ENCODE results near the gene PPM1J.

Gene PPM1J

GRCh38 chr1:112666946-112667345 lies 48.2 kb downstream of the PPM1J start:
- TF ChIP-seq TOX (CRISPR knock-in tag; IDR thresholded peaks at IDR 0.05; ENCODE audit: borderline replicate concordance) (no peak), TSHZ2 (CRISPR knock-in tag; IDR thresholded peaks at IDR 0.05) (no peak), CSDC2 (CRISPR knock-in tag; IDR thresholded peaks at IDR 0.05) (no peak), ZNF8 (CRISPR knock-in tag; IDR thresholded peaks at IDR 0.05) (no peak), ESRRG (CRISPR knock-in tag; IDR thresholded peaks at IDR 0.05) (no peak), BACH2 (CRISPR knock-in tag; IDR thresholded peaks at IDR 0.05; ENCODE audit: borderline replicate concordance) (no peak), POU6F1 (CRISPR knock-in tag; IDR thresholded peaks at IDR 0.05; ENCODE audit: borderline replicate concordance, low read depth) (no peak), ZNF565 (CRISPR knock-in tag; conservative IDR thresholded peaks at IDR 0.05; ENCODE audit: low read depth) (no peak), ZFP30 (CRISPR knock-in tag; IDR thresholded peaks at IDR 0.05) (no peak), OSR1 (CRISPR knock-in tag; IDR thresholded peaks at IDR 0.05) (no peak), ISL1 (CRISPR knock-in tag; IDR thresholded peaks at IDR 0.05) (no peak)
- TF ChIP-seq, protein P1, sequence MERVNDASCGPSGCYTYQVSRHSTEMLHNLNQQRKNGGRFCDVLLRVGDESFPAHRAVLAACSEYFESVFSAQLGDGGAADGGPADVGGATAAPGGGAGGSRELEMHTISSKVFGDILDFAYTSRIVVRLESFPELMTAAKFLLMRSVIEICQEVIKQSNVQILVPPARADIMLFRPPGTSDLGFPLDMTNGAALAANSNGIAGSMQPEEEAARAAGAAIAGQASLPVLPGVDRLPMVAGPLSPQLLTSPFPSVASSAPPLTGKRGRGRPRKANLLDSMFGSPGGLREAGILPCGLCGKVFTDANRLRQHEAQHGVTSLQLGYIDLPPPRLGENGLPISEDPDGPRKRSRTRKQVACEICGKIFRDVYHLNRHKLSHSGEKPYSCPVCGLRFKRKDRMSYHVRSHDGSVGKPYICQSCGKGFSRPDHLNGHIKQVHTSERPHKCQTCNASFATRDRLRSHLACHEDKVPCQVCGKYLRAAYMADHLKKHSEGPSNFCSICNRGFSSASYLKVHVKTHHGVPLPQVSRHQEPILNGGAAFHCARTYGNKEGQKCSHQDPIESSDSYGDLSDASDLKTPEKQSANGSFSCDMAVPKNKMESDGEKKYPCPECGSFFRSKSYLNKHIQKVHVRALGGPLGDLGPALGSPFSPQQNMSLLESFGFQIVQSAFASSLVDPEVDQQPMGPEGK (CRISPR knock-in tag; IDR thresholded peaks at IDR 0.05; ENCODE audit: borderline replicate concordance) = no peak
- ATAC-seq = no peak

DNA sequence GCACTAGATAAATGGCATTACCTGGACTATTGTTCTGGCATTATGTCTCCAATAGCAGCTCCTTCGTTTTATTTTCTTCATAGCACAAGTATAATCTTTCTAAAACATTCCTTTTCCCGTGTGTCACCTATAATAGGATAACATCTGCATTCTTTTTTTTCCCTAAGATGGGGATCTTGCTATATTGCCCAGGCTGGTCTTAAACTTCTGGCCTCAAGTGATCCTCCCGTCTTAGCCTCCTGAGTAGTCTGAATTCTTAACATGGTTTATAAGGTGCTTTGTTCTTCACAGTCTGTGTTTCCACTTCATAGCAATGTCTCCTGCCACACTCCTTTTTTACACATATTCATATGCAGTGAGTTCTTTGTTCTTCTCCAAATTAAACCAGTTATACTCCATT lies 49.3 kb downstream of the PPM1J start:
- ATAC-seq = no peak
- no peak for TF ChIP-seq ARNTL (CRISPR knock-in tag; IDR thresholded peaks at IDR 0.05; ENCODE audit: borderline replicate concordance, low read depth)
- TF ChIP-seq TOX (CRISPR knock-in tag; IDR thresholded peaks at IDR 0.05; ENCODE audit: borderline replicate concordance) = no peak
- TF ChIP-seq TCF4 (CRISPR knock-in tag; IDR thresholded peaks at IDR 0.05; ENCODE audit: borderline replicate concordance) = no peak
- no peak for TF ChIP-seq TSHZ2 (CRISPR knock-in tag; IDR thresholded peaks at IDR 0.05)
- TF ChIP-seq SNAI2 (CRISPR knock-in tag; IDR thresholded peaks at IDR 0.05) = no peak
- TF ChIP-seq, protein P1 (CRISPR knock-in tag; IDR thresholded peaks at IDR 0.05; ENCODE audit: borderline replicate concordance) = no peak
- TF ChIP-seq ZFP30 (CRISPR knock-in tag; IDR thresholded peaks at IDR 0.05) = no peak
- TF ChIP-seq ZNF70 (CRISPR knock-in tag; IDR thresholded peaks at IDR 0.05) = no peak
- no peak for TF ChIP-seq OSR1 (CRISPR knock-in tag; IDR thresholded peaks at IDR 0.05)
- TF ChIP-seq ZFP3 (CRISPR knock-in tag; IDR thresholded peaks at IDR 0.05) = no peak
- TF ChIP-seq BACH2 (CRISPR knock-in tag; IDR thresholded peaks at IDR 0.05; ENCODE audit: borderline replicate concordance) = no peak
- TF ChIP-seq ZNF565 (CRISPR knock-in tag; conservative IDR thresholded peaks at IDR 0.05; ENCODE audit: low read depth) = no peak
- TF ChIP-seq PPARA (CRISPR knock-in tag; IDR thresholded peaks at IDR 0.05; ENCODE audit: borderline replicate concordance) = no peak
- TF ChIP-seq GLIS3 (CRISPR knock-in tag; IDR thresholded peaks at IDR 0.05) = no peak
- no peak for TF ChIP-seq ISL1 (CRISPR knock-in tag; IDR thresholded peaks at IDR 0.05)
- TF ChIP-seq POU6F1 (CRISPR knock-in tag; IDR thresholded peaks at IDR 0.05; ENCODE audit: borderline replicate concordance, low read depth) = no peak
- TF ChIP-seq ZNF8 (CRISPR knock-in tag; IDR thresholded peaks at IDR 0.05) = no peak
- TF ChIP-seq RARB (CRISPR knock-in tag; IDR thresholded peaks at IDR 0.05) = no peak
- no peak for TF ChIP-seq CSDC2 (CRISPR knock-in tag; IDR thresholded peaks at IDR 0.05)
- no peak for TF ChIP-seq ZC3H10 (CRISPR knock-in tag; IDR thresholded peaks at IDR 0.05)

Measured in SK-N-SH treated with all-trans-retinoic acid at 6 μM for 48 hours (cell line).